BJ (cell line): Measurements from ENCODE around the gene CYP2W1. TPM values are rescaled to one million over a fixed set of nuclear protein-coding genes. Genes with fewer than 3 reads are reported as not detected.

Experiments
- CTCF ChIA-PET: fragments of 350-600 bp; formaldehyde crosslinking; extraction: SDS; loops from one replicate; lab custom pipeline; 2021; ENCODE audit warnings: antibody characterized with exemption, inconsistent platforms; lab: Yijun Ruan, JAX
- POLR2A ChIA-PET: fragments of 300-600 bp; sonication (Branson Sonifier 250); formaldehyde crosslinking; extraction: SDS; loops from one replicate; lab custom pipeline; 2021; ENCODE audit warnings: antibody characterized with exemption; lab: Charles Lee
- DNase-seq: peaks from one replicate; pipeline ENCODE4 v3.0.0-alpha.2; 2011; ENCODE audit warnings: low read depth
- H3K27me3 ChIP-seq: 2 replicates; pipeline ENCODE4 v1.6.0; 2011; ENCODE audit warnings: low read length; ENCODE audit not compliant: control insufficient read depth, insufficient read depth
- H3K36me3 ChIP-seq: 2 replicates; pipeline ENCODE4 v1.5.1; 2011; ENCODE audit warnings: low read length; ENCODE audit not compliant: control insufficient read depth, insufficient read depth
- H3K4me3 ChIP-seq: 2 replicates; pipeline ENCODE4 v1.5.1; 2011; ENCODE audit warnings: low read depth, mild to moderate bottlenecking, control low read depth, low read length
- CTCF ChIP-seq: IDR thresholded peaks from 2 replicates; pipeline ENCODE4 v1.5.1; 2011; ENCODE audit warnings: low read depth, mild to moderate bottlenecking, control low read depth, inconsistent platforms, low read length, moderate library complexity; ENCODE audit not compliant: insufficient read depth
- polyA plus RNA-seq: library from polyadenylated mRNA; depleted of rRNA; stranded (reverse); fragments of >200 nt; gene quantifications from 2 replicates; pipeline ENCODE4 v1.2.3, GENCODE V29; 2011

Gene CYP2W1
- polyA plus RNA-seq, 1 experiment = not detected

- no peak for DNase-seq
- POLR2A ChIA-PET = no interaction called here
- CTCF ChIA-PET = interaction anchor here (2.2 to 5.7 kb wide), 2 partner anchors 11 to 62 kb away, joined by 16 to 32 read pairs; no protein-coding TSS in a partner anchor
- Histone ChIP-seq H3K4me3 (no peak overlapping the region), H3K36me3 (peaks cover 15% of the 10 kb centered on the region), H3K27me3 (no peaks in the 10 kb centered on the region)
- TF ChIP-seq CTCF = no peak
Observed at GRCh38 chr7:1004018-1004852, 21.3 kb downstream of the CYP2W1 start.

DNA sequence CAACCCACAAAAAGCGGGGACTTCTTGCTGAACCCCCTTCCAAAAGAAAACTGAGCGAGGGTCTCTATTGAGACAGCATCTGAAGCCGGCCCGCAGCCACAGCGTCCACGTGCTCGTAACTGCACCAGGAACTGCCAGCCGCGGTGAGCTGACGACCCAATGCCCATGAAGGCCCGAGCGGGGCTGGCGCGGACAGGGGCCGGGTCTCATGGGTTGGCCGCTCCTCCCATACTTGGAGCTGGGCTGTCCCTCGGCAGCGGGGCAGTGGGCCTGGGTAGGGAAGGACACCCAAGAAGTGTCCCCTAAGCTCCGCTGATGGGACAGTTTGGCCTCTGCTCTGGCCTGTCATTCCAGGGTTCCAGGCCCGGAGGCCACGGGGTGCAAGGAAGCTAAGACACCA is 22.3 kb downstream of the CYP2W1 start:
- no peaks in the 10 kb centered on the region for H3K27me3 ChIP-seq
- no peak for DNase-seq
- no peak overlapping the region for H3K4me3 ChIP-seq
- peaks cover 16% of the 10 kb centered on the region for H3K36me3 ChIP-seq
- POLR2A ChIA-PET = no interaction called here
- CTCF ChIA-PET = interaction anchor here (1.0 to 5.7 kb wide), 3 partner anchors 12 to 81 kb away, joined by 4 to 32 read pairs (median 16); no protein-coding TSS in a partner anchor
- TF ChIP-seq CTCF = no peak

- ChIA-PET CTCF (interaction anchor here (0.9 to 5.7 kb wide), 2 partner anchors 14 to 58 kb away, joined by 3 to 32 read pairs; no protein-coding TSS in a partner anchor), POLR2A (no interaction called here)
- Histone ChIP-seq H3K36me3 (peaks cover 16% of the 10 kb centered on the region), H3K27me3 (no peaks in the 10 kb centered on the region), H3K4me3 (no peak overlapping the region)
- no peak for DNase-seq
- no peak for TF ChIP-seq CTCF
Observed at GRCh38 chr7:1007901-1008300, 24.9 kb downstream of the CYP2W1 start.

GRCh38 chr7:1008733-1009363 is 25.9 kb downstream of the CYP2W1 start:
- no peak for DNase-seq
- no peak for TF ChIP-seq CTCF
- ChIA-PET CTCF (interaction anchor here (5.7 kb wide), 1 partner anchor 15 kb away, joined by 32 read pairs; no protein-coding TSS in a partner anchor), POLR2A (no interaction called here)
- Histone ChIP-seq H3K4me3 (no peak overlapping the region), H3K36me3 (peaks cover 16% of the 10 kb centered on the region), H3K27me3 (no peaks in the 10 kb centered on the region)

DNA sequence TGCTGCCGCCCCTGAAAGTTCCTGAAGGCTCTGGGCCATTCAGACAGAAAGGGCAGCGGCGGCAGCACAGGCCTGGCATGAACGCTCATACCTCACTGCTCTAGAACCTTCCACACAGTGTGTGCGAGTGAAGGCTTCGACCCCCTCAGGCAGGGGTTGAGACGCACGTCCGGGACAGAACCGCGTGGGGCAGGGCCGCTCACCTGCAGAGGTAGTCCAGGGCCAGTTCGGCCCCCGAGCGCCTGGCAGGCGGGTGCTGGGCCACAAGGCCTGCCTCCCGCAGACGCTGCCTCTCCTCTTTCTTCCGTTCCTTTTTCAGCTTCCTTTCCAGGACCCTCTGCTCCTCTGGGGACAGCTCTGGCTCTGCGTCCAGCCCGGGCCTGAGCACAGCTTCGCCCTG is 26.8 kb downstream of the CYP2W1 start:
- ChIA-PET POLR2A (no interaction called here), CTCF (no interaction called here)
- no peak for TF ChIP-seq CTCF

More for the DNA sequence above, 26.8 kb downstream of the CYP2W1 start:
- H3K4me3 ChIP-seq = no peak overlapping the region
- no peaks in the 10 kb centered on the region for H3K27me3 ChIP-seq
- H3K36me3 ChIP-seq = peaks cover 16% of the 10 kb centered on the region
- DNase-seq = no peak
